ENCODE measurements around the gene CELF4.

The CELF4 gene

DNA sequence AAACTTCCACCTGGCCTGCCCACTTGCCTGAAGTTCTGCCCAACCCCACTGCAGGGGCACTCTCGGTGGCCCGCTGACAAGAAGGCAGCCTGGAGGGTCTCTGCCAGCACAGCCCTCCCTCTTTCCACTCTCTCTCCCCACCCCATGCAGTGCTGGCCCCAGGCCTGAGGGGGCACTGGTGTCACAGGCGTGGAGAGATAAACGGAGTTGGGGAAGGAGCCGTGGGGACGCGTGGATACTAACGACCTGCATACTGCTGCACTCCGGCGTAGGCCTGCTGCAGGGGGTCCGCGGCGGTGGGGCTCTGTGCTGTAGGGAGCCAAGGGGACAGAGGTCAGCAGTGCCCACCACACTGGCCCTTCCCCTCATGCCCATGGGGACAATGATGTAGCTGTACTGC, 299.3 kb downstream of the CELF4 start:
- no peak for DNase-seq (ENCODE audit: low spot score)
- no peak for FAIRE-seq

DNA sequence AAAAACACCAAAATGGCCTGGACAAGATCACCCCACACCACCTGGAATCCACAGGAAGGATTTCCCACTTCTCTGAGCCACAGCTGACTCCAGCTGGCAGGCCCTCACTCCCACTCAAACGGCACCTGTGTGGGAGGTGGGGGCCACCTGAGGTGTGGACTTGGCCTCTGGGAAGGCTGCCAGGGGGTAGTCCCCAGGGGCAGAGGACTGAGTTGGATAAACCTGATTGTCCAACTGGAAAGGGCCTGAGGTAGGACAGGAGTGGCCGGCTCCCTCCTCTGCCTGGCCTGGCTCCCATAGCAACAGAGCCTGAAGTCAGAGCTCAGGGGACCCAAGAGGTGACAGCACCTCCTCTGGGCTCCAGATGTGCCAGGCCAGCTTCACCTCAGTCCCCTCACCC, 300.2 kb downstream of the CELF4 start:
- no peak for FAIRE-seq
- DNase-seq (ENCODE audit: low spot score), result no peak

GRCh38 chr18:37264956-37265355, 300.6 kb downstream of the CELF4 start:
- FAIRE-seq, result no peak
- DNase-seq (ENCODE audit: low spot score), result no peak

- FAIRE-seq, result no peak
Observed at GRCh38 chr18:37261988-37262387, 303.6 kb downstream of the CELF4 start.

DNA sequence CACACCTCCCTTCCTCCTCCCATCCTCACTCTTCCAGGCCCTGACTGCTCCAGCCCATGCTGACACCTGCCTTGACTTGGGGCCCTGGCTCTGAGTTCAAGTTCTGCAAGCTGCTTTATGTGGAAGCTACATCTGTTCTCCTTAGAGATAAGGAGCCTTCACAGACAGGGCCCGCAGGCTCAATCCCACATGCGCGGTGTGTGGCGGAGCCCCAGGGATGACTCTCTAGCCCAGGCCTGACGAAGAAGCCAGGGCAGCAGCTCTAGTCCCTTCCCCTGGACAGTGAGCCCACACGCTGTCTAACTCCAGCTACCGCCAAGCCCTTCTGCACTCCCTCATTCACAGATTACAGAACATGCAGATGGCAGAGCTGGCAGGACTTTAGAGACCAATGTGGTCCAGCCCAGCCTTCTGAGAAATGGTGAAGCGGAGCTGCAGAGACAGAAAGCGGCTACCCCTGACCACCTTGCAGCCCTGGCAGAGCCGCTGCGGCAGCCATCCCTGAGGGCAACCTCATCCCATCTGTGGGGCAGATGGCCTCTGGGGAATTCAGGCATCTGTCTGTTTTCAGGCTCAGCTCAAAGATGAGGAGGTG, 304.3 kb downstream of the CELF4 start:
- FAIRE-seq, result no peak
- DNase-seq (ENCODE audit: low spot score), result no peak

More at GRCh38 chr18:37261988-37262387, 303.6 kb downstream of the CELF4 start:
- DNase-seq (ENCODE audit: low spot score), result no peak

DNA sequence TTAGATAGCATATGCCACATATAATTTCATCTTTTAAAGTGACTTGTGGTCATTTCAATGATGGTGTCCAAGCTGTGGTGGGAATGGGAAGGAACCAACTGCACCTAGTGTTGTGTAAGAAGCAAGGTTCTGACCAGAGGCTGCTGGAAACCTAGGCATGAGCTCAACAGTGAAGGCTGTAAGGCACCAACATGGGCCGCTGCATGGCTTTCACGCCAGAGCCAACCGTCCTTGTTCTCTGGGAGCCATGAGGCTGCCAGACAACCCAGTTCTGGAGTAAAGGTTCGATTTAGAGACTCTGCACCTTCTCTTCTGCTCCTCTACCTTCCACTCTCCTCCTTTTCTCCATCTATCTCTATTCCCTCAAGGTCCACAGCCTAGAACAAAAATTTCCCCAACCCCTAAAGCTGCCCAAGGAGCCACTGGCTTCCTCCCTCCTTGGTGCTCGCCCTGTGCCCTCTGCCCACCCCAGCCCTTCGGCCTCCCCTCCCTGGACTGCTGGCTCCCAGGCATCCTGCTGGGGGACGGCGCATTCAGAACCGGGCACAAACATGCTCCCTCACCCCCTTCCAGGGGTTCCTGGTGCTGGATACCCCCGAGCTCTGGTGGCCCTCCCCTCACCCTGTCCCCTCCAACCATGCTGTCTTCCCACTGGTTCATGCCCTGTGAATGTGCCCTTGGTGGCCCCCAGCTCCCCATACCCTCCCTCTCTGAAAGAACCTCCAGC, 305.1 kb downstream of the CELF4 start:
- no peak for FAIRE-seq
- no peak for DNase-seq (ENCODE audit: low spot score)

- FAIRE-seq (no peak), DNase-seq (ENCODE audit: low spot score) (no peak)
Observed at GRCh38 chr18:37259711-37260110, 305.9 kb downstream of the CELF4 start.

DNA sequence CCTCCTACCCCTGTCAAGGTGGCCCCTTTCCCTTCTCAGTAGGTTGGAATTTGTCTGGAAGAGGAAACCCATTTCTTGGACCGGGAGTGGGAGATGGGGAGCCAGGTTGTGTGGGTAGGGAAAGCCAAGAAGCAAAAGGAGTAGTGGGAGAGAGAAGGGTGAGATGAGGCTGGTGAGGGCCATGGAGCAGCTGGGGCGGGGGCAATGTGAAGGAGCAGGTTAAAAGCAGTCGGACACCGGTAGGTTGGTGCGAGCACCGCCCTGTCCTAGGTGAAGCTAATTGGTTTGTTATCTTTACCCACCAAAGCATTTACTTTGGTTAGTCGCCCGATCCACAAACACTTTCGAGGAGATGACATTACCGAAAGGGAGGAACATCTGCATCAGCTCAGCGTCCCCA, 306.8 kb downstream of the CELF4 start:
- FAIRE-seq (no peak), DNase-seq (ENCODE audit: low spot score) (no peak)

DNA sequence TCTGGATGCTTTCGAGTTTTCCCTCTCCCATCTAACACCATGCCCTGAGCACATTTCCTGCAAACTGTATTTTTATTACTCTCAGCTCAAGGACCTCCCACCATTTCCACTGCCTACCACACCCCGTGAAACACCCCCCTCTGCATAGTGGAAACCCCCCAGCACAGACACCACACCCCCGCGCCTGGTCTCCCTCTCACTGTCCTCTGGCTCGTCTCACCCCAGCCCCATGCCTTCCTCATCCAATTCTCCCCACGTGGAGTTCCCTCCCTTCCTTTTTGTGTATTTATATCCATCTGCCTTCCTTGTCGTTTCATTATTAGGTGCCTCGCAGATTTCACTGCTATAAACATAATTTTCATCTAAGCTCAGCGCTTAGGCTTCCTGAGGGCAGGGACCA, 307.5 kb downstream of the CELF4 start:
- FAIRE-seq (no peak), DNase-seq (ENCODE audit: low spot score) (no peak)

GRCh38 chr18:37254973-37255372, 310.6 kb downstream of the CELF4 start:
- FAIRE-seq, result no peak
- no peak for DNase-seq (ENCODE audit: low spot score)

DNA sequence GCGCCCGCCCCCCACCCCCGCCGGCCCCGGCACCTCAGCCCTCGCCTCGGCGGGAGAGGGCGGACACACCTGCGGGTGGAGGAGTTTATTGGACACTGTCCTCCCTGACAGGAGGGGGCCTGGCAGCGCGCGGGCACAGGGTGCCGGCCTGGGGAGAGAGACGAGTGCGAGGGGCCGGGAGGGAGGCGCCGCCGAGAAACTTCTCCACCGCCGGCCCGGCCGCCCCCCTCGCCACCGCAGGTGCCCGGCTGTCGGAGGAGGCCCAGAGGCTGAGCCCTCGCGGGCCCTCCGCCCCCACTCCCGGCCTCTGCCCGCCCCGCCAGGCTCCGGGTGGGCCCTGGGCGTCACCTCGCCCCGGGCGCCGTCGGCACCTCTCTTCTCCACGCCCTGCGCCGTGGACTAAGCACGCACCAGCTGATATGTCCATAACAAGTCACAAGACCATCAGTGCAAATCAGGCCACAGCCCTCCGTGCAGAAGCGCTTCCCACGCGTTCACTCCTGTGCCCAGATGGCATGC, 311.3 kb downstream of the CELF4 start:
- FAIRE-seq (no peak), DNase-seq (ENCODE audit: low spot score) (no peak)

DNA sequence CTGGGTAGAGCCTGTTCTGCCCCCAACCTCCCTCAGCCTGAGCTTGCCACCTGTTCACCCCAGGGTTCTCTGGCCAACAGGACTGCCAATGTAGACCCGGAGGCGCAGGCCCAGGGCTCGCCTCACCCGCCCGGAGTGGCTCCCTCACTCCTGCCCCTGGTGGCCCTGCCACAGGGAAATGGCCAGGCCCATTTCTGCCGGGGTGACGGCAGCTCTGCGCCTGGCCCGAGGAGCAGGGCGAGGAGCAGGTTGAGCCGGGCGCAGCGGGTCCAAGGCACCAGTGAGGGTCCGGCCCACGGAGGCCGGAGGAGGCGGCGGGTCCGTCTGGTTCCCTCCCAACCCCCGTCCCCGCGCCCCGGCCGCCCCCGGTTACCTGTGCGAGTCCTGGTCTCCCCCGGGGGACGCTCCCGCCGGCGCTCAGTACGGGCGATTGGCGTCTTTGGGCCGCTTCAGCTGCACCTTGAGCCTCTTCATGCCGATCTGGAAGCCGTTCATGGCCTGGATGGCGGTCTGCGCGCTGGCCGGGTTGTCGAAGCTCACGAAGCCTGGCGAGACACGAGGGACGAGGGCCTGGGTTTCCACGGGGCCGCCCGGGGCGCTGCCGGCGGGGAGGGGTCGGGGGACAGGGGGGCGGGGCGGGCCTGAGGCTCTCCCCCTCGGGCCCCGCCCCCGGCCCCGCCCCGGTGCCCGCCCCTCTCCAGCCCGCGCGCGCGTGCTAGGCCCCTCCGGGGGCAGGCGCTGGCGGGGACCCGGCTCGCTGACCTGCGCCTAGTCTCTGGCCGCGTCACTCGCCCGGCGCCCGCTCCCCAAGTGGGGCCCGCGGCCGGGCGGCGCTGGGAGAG, 312.0 kb downstream of the CELF4 start:
- FAIRE-seq, result no peak
- no peak for DNase-seq (ENCODE audit: low spot score)

DNA sequence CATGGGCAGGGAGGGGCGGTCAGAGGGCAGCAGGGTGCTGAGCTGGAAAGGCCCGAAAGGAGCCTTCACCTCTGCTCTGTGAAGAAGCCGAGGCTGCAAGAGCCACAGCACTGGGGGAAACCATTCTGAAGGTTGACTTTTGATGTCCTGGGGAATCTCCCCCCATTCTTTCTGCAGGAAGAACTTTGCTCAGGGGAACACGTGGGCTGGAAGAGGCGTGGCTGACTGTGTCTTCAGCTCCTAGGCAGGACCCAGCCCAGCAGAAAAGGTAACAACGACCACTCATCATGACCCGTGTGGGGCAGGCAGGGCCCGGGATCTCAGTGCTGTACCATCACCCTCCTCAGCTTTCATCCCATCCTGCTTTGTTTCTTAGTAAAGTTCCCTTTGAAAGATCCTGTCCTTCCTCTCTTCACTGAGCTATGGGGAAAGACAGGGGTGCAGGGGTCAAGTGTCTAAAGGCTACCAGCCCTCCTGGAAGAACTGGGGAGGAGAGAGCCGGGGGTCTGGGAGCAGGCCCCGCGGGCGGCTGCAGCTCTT, 312.7 kb downstream of the CELF4 start:
- FAIRE-seq (no peak), DNase-seq (ENCODE audit: low spot score) (no peak)

- no peak for DNase-seq (ENCODE audit: low spot score)
- no peak for FAIRE-seq
Observed at GRCh38 chr18:37252342-37252741, 313.3 kb downstream of the CELF4 start.

GRCh38 chr18:37251679-37252078, 313.9 kb downstream of the CELF4 start:
- no peak for FAIRE-seq
- DNase-seq (ENCODE audit: low spot score), result no peak

DNA sequence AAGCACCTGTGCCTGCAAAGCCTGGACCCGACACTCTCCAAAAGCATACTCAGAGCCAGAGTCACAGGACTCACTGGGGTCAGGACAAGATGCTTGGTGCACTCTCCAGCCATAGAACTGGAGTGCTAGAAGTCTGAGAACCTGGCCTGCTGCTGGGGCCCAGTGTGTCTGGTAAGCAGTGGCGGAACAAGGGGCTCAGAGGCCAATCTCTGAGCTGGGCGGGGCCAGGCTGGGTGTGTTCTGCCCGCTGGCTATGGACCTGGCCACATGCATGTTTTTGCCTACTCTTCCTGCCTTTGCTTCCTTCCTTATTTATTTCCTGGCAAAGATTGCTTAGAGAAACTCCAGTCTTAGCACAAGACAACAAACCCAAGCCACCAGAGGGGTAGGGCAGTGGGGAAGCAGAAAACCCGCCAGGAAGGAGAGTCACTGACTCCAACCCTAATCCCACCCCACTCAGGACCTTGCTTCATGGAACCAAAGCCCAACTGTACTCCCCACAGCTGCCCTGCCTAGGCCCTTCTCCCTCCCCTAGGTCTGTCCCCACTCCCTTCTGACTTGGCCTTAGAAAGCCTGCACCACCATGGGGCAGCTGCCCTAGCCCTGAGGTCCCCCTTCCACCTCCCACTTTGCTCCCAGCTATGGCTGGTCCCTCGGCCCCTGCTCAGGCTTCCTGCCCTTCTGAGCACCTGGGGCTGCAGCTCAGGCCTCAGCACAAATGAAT, 315.5 kb downstream of the CELF4 start:
- DNase-seq (ENCODE audit: low spot score) (no peak), FAIRE-seq (no peak)

DNA sequence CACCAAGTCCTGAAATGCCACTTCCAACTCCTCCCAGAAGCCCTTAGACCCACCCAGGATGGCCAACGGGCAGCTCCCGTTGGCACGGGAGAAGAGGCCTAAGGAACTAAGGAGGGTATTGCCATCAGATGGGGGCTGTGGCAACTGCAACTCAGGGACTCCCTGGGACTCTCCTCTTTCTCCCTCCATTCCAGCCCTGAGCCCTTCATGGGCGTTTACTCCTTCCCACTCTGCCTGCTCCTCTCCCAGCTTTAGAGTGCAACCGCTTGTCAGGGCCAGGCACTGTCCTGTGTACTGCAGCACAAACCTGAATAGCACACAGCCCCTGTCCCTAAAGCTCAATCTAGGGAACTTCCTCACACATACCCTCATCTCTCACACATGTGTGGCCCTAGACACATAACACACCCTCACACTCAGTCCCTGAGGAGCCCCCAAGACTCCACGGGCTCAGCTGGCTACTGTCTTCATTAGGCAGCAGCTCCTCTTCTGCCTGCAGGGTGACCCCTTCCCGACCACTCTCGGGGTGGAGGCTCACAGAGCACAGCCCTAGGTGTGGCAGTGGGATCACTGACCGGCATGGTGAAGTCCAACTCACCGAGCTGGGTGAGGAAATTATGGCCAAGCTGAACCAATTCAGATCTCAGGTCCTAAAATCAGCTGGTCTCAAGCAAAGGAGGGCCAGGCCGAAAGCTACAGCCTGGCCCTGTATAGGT, 316.3 kb downstream of the CELF4 start:
- FAIRE-seq (no peak), DNase-seq (ENCODE audit: low spot score) (no peak)

DNA sequence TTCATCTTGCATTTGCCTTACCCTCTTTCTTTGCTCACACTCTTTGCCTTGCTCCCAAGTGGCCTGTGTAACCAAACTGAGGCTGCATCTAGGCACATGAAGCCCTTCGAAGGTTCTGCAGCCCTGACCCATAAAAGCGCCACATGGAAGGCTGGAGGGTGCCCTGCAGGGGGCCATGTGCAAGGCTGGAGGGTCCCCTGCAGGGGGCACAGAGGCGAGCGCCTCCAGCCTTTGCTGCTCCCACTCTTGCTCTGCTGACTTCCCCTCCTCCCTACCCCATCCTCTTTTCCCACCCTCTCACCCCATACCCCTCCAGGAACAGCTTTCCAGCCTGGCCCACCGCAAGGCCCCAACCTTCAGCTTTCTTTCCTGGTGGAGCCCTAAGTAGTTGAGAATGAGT, 317.3 kb downstream of the CELF4 start:
- DNase-seq (ENCODE audit: low spot score) (no peak), FAIRE-seq (no peak)

DNA sequence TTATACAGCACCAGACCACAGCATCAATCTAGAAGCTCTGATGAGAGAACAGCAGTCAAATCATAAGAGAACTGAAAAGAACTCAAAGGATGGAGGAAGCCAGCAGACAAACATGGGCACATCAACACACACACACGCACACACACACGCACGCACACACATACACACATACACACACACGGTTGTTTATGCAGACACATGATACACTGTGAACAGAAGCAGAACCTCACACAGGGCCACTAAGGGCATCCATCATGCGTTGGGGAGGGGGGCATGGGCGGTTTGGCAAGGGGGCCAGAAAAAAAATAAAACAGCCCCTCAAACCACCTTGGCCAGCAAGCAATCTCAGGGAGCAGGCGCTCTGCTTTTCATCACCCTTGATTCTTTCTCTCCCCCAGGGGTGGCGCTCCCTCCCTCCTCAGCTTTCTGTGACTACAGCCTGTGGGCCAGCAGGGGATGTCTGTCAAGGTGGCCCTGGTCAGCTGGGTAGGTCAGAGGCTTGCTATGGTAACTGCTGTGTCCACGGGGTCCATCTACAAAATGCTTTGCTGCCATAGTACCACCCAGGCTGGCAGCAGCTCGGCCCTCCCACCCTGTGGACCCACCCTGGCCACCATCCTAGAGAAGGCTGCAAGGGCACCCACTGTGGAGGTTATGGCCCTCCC, 318.0 kb downstream of the CELF4 start:
- DNase-seq (ENCODE audit: low spot score) (no peak), FAIRE-seq (no peak)

- FAIRE-seq (no peak), DNase-seq (ENCODE audit: low spot score) (no peak)
Observed at GRCh38 chr18:37246779-37247340, 318.7 kb downstream of the CELF4 start.

Data from RCC 7860 (cell line).